Activated CD4-positive, CD25-positive, alpha-beta regulatory T cell treated with anti-CD3 and anti-CD28 coated beads, Interleukin-2, amount 50 U/mL, for 16 hours (primary cell): Measurements from ENCODE around the gene SLC35B1.
A peak's percentile ranks its signal among the peaks of the same experiment; 100 is the strongest.

Source experiments
- DNase-seq: peaks from one replicate; pipeline ENCODE4 v3.0.0-alpha.2; 2020; ENCODE audit warnings: low read depth, low spot score

SLC35B1 gene

GRCh38 chr17:49707608-49708514 lies at the start of gene SLC35B1:
Gene SLC35B1 (minus strand): TSS chr17:49707964. CDS start chr17:49707833, 131 bp downstream.
- DNase-seq = peak; percentile 95

- no peak for DNase-seq
Observed at GRCh38 chr17:49757151-49757777, 49.5 kb upstream of the SLC35B1 start.

GRCh38 chr17:49756323-49757150 lies 48.8 kb upstream of the SLC35B1 start:
- no peak for DNase-seq

- no peak for DNase-seq
Observed at GRCh38 chr17:49755663-49756283, 48.0 kb upstream of the SLC35B1 start.

GRCh38 chr17:49753959-49754391 lies 46.2 kb upstream of the SLC35B1 start:
- no peak for DNase-seq

- no peak for DNase-seq
Observed at GRCh38 chr17:49752508-49752907, 44.7 kb upstream of the SLC35B1 start.

- DNase-seq = no peak
Observed at GRCh38 chr17:49749730-49750129, 42.0 kb upstream of the SLC35B1 start.

- peak; percentile 46 for DNase-seq
Observed at GRCh38 chr17:49748791-49749190, 41.0 kb upstream of the SLC35B1 start.

- DNase-seq = no peak
Observed at GRCh38 chr17:49748223-49748622, 40.5 kb upstream of the SLC35B1 start.

- no peak for DNase-seq
Observed at GRCh38 chr17:49747632-49748031, 39.9 kb upstream of the SLC35B1 start.

GRCh38 chr17:49746791-49747490 lies 39.2 kb upstream of the SLC35B1 start:
- no peak for DNase-seq

- no peak for DNase-seq
Observed at GRCh38 chr17:49745175-49746139, 37.7 kb upstream of the SLC35B1 start.

GRCh38 chr17:49742166-49742638 lies 34.4 kb upstream of the SLC35B1 start:
- no peak for DNase-seq

GRCh38 chr17:49741692-49742076 lies 33.9 kb upstream of the SLC35B1 start:
- no peak for DNase-seq

GRCh38 chr17:49741009-49741691 lies 33.4 kb upstream of the SLC35B1 start:
- DNase-seq = no peak

- DNase-seq = peak; percentile 79
Observed at GRCh38 chr17:49739641-49740271, 32.0 kb upstream of the SLC35B1 start.

GRCh38 chr17:49738456-49739163 lies 30.8 kb upstream of the SLC35B1 start:
- no peak for DNase-seq
